ENCODE data around the gene PROSER2.

GRCh38 chr10:11813855-11814567 is 9.1 kb upstream of the PROSER2 start:
- TF ChIP-seq ISL1 (CRISPR knock-in tag; IDR thresholded peaks at IDR 0.05) (no peak), ZC3H10 (CRISPR knock-in tag; IDR thresholded peaks at IDR 0.05) (no peak), CREB5 (CRISPR knock-in tag; IDR thresholded peaks at IDR 0.05; ENCODE audit: low read depth) (no peak), CSDC2 (CRISPR knock-in tag; IDR thresholded peaks at IDR 0.05) (no peak), PATZ1 (CRISPR knock-in tag; IDR thresholded peaks at IDR 0.05; ENCODE audit: borderline replicate concordance) (no peak), PPARA (CRISPR knock-in tag; IDR thresholded peaks at IDR 0.05; ENCODE audit: borderline replicate concordance) (no peak)
